Anterior cingulate cortex (tissue), 58 donors: Measurements from ENCODE around the gene RPTOR.
A peak's percentile ranks its signal among the peaks of the same experiment; 100 is the strongest.

Experiments used
- DNase-seq, 58 donors: peaks; one replicate each; lab custom pipeline; 2025; lab: John Stamatoyannopoulos, UW

The RPTOR gene

GRCh38 chr17:80879723-80880647 is 335.3 kb downstream of the RPTOR start:
- no peak for DNase-seq

GRCh38 chr17:80880648-80880985 is 336.0 kb downstream of the RPTOR start:
- no peak for DNase-seq

- DNase-seq = no peak
Observed at GRCh38 chr17:80881306-80881705, 336.7 kb downstream of the RPTOR start.

- DNase-seq = no peak
Observed at GRCh38 chr17:80882323-80882722, 337.7 kb downstream of the RPTOR start.

GRCh38 chr17:80882926-80883685 is 338.5 kb downstream of the RPTOR start:
- DNase-seq = no peak

- DNase-seq = no peak
Observed at GRCh38 chr17:80883831-80884735, 339.4 kb downstream of the RPTOR start.

GRCh38 chr17:80884811-80885210 is 340.2 kb downstream of the RPTOR start:
- no peak for DNase-seq

- DNase-seq = no peak
Observed at GRCh38 chr17:80885947-80886582, 341.4 kb downstream of the RPTOR start.

- no peak for DNase-seq
Observed at GRCh38 chr17:80886641-80887573, 342.3 kb downstream of the RPTOR start.

GRCh38 chr17:80887639-80888175 is 343.1 kb downstream of the RPTOR start:
- DNase-seq = no peak

- DNase-seq = no peak
Observed at GRCh38 chr17:80888276-80889160, 343.9 kb downstream of the RPTOR start.

- DNase-seq = no peak
Observed at GRCh38 chr17:80889231-80890195, 344.9 kb downstream of the RPTOR start.

GRCh38 chr17:80890196-80890920 is 345.7 kb downstream of the RPTOR start:
- no peak for DNase-seq

- DNase-seq = peak in 1 of 58 donors; percentile 16
Observed at GRCh38 chr17:80890921-80891396, 346.3 kb downstream of the RPTOR start.

GRCh38 chr17:80891397-80892018 is 346.9 kb downstream of the RPTOR start:
- peak in 10 of 58 donors; percentile 3 to 45 (median 32) for DNase-seq
